Chondrocyte (in vitro differentiated cells): ENCODE measurements around the gene MYL4. TPM values are rescaled to one million over a fixed set of nuclear protein-coding genes. Genes with fewer than 3 reads are reported as not detected.

Source experiments
- DNase-seq: peaks from one replicate; pipeline ENCODE4 v3.0.0; 2021; ENCODE audit warnings: mixed read lengths, low spot score
- H3K27ac Mint-ChIP-seq: one replicate; pipeline ENCODE4 v1.8.0; 2021; ENCODE audit warnings: mild to moderate bottlenecking, moderate library complexity, mixed read lengths; ENCODE audit not compliant: unreplicated experiment
- H3K27me3 Mint-ChIP-seq: 2 replicates; pipeline ENCODE4 v1.8.0; 2021; ENCODE audit warnings: low read depth, mixed read lengths
- H3K36me3 Mint-ChIP-seq: 2 replicates; pipeline ENCODE4 v1.8.0; 2021; ENCODE audit warnings: low read depth, mixed read lengths
- H3K4me1 Mint-ChIP-seq: 2 replicates; pipeline ENCODE4 v1.8.0; 2021; ENCODE audit warnings: low read depth, mild to moderate bottlenecking, mixed read lengths
- H3K4me3 Mint-ChIP-seq: one replicate; pipeline ENCODE4 v1.8.0; 2021; ENCODE audit warnings: mild to moderate bottlenecking, moderate library complexity, mixed read lengths; ENCODE audit not compliant: unreplicated experiment
- H3K9me3 Mint-ChIP-seq: 2 replicates; pipeline ENCODE4 v1.8.0; 2021; ENCODE audit warnings: low read depth, mixed read lengths
- total RNA-seq: library from RNA; stranded (reverse); gene quantifications from 3 replicates; pipeline ENCODE4 v1.2.1, GENCODE V29; 2021
- TF ChIP-seq, protein P1 (sequence below): fragments of 200-600 bp; sonication (generic); IDR thresholded peaks from 2 replicates; pipeline ENCODE4 v1.5.0; 2021; ENCODE audit warnings: antibody characterized with exemption, mild to moderate bottlenecking, moderate library complexity

Gene MYL4
- total RNA-seq, 1 donor from 2014 or later = 1.9 TPM

DNA sequence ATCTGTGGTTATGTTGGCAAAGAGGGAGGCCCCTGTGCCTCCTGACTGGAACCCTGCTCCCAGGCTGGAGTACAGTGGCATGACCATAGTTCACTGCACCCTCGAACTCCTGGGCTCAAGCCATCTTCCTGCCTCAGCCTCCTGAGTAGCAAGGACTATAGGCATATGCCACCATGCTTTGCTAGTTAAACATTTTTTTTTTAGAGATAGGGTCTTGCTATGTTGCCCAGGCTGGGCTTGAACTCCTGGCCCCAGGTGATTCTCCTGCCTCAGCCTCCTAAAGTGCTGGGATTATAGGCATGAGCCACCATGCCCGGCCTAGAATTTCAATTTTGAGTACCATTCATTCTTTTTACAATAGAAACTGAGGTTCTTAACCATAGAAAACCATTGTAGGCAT lies 23.3 kb downstream of the MYL4 start:
- no peak overlapping the region for H3K27ac Mint-ChIP-seq
- H3K9me3 Mint-ChIP-seq = no peaks in the 10 kb centered on the region
- TF ChIP-seq, protein P1, sequence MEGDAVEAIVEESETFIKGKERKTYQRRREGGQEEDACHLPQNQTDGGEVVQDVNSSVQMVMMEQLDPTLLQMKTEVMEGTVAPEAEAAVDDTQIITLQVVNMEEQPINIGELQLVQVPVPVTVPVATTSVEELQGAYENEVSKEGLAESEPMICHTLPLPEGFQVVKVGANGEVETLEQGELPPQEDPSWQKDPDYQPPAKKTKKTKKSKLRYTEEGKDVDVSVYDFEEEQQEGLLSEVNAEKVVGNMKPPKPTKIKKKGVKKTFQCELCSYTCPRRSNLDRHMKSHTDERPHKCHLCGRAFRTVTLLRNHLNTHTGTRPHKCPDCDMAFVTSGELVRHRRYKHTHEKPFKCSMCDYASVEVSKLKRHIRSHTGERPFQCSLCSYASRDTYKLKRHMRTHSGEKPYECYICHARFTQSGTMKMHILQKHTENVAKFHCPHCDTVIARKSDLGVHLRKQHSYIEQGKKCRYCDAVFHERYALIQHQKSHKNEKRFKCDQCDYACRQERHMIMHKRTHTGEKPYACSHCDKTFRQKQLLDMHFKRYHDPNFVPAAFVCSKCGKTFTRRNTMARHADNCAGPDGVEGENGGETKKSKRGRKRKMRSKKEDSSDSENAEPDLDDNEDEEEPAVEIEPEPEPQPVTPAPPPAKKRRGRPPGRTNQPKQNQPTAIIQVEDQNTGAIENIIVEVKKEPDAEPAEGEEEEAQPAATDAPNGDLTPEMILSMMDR = no peak
- peaks cover 16% of the 10 kb centered on the region for H3K4me1 Mint-ChIP-seq
- H3K27me3 Mint-ChIP-seq = no peaks in the 10 kb centered on the region
- no peaks in the 10 kb centered on the region for H3K36me3 Mint-ChIP-seq
- DNase-seq = no peak
- no peak overlapping the region for H3K4me3 Mint-ChIP-seq

DNA sequence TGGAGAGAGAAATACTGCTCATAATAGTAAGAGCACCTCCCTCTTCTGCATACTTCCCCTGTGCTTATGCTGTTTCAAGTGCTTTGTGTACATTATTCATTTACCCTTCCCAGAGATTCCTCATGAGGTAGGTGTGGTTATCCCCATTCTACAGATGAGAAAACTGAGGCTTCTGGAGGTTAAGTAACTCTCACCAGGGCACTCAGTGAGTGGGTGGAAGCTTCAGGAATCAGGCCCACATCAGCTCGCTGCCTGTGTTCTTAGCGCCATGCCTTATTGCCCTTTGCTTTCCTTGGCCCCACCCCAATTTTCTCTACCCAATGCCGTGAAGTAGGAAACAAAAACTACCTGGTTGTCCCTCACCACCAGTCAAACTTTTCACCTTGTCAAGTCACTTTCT lies 26.4 kb downstream of the MYL4 start:
- Mint-ChIP-seq H3K36me3 (no peaks in the 10 kb centered on the region), H3K27ac (no peak overlapping the region), H3K9me3 (no peaks in the 10 kb centered on the region), H3K4me1 (peaks cover 16% of the 10 kb centered on the region), H3K4me3 (no peak overlapping the region), H3K27me3 (no peaks in the 10 kb centered on the region)
- DNase-seq = no peak
- TF ChIP-seq, protein P1 = no peak

DNA sequence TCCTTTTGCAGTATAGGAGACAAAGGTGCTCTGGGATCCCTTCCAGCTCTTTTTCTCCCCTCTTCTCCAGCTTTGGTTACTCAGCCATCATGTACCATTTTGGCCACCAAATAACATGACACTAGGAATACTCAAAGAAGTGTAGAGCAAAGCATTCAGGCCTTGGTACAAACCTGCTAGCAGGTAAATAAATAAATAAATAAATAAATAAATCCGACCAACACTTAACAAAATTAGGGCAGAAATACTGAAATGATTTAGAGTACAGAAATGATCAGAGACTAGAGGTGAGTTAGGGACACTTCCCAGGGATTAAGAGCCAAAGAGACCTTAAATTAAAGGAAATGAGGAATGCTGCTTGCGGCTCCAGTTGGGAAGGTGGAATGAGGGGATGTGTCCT lies 26.8 kb downstream of the MYL4 start:
- Mint-ChIP-seq H3K4me1 (peaks cover 18% of the 10 kb centered on the region), H3K27ac (no peak overlapping the region), H3K4me3 (no peak overlapping the region), H3K27me3 (no peaks in the 10 kb centered on the region), H3K9me3 (no peaks in the 10 kb centered on the region), H3K36me3 (no peaks in the 10 kb centered on the region)
- DNase-seq = no peak
- TF ChIP-seq, protein P1 = no peak

DNA sequence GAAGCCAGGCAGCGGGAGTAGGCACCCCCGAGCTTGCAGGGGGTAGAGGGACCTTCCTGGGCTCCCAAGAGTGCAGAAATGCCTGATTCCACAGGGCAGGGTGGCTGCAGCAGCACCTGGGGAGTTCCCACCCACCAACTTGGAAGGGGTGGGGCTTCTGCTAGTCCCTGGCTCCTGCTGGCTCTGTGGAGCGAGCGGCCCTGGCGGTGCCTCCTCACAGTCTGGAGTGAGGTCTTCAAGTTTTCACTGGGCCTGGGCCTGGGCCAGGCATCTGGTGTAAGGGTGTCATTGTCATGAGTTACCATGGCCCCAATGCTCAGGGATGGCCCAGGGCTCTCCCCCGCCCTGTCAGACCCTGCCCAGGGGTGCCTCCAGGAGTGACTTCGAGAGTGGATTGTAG lies 28.7 kb downstream of the MYL4 start:
- Mint-ChIP-seq H3K36me3 (no peaks in the 10 kb centered on the region), H3K4me3 (no peak overlapping the region), H3K27ac (no peak overlapping the region), H3K4me1 (peaks cover 20% of the 10 kb centered on the region), H3K9me3 (no peaks in the 10 kb centered on the region), H3K27me3 (no peaks in the 10 kb centered on the region)
- TF ChIP-seq, protein P1 = no peak
- no peak for DNase-seq

DNA sequence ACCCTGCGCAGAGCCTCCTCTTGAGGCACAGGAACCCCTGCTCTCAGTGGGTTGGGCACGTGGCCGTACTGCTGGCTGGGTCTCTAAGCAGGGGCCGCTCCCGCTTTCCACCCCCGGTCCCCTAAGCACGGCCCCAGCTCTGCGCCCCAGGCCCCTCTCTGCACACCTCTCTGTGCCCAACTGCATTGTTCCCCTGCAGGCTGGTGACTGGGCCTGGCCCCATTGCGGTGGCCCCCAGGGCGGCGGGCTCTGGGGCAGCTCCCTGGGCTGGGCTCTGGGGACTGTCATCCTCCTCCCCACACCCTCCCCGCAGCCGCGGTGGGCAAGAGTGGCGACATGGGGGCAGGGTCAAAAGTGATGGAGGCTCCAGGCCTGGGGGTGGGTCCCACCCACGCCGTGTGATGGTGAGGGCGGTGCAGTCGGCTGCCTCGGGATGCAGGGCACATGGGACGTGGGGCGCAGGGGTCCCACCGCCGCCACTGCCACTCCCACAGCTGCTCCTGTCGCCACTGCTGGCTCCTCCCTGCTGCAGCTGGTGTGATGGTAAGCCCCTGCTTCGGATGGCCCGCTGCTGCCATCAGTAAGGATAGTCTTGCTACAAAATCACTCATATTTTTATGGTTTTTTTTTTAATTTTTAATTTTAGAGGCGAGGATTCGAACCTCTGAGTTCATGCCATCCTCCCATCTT lies 29.3 kb downstream of the MYL4 start:
- Mint-ChIP-seq H3K4me1 (peaks cover 20% of the 10 kb centered on the region), H3K27me3 (no peaks in the 10 kb centered on the region), H3K4me3 (no peak overlapping the region), H3K9me3 (no peaks in the 10 kb centered on the region), H3K27ac (no peak overlapping the region), H3K36me3 (no peaks in the 10 kb centered on the region)
- TF ChIP-seq, protein P1 = no peak
- no peak for DNase-seq
